Stimulated activated CD4-positive, alpha-beta T cell treated with anti-CD3 and anti-CD28 coated beads, TNF-alpha, amount 100 ng/mL, for 48 hours (primary cell): ENCODE results near the gene AVPR1B.

Experiments
- DNase-seq, 3 donors: peaks; one replicate each; pipeline ENCODE4 v3.0.0-alpha.2; 2020; ENCODE audit warnings: low read depth in 3 of 3

The AVPR1B gene

GRCh38 chr1:206112600-206113301, 4.4 kb downstream of the AVPR1B start:
- no peak for DNase-seq

- DNase-seq, result no peak
Measured at GRCh38 chr1:206111271-206111927, 5.8 kb downstream of the AVPR1B start.

- no peak for DNase-seq
Measured at GRCh38 chr1:206110820-206111219, 6.4 kb downstream of the AVPR1B start.

- DNase-seq, result no peak
Measured at GRCh38 chr1:206110161-206110560, 7.0 kb downstream of the AVPR1B start.

- DNase-seq, result no peak
Measured at GRCh38 chr1:206109718-206110117, 7.5 kb downstream of the AVPR1B start.

GRCh38 chr1:206108635-206109034, 8.6 kb downstream of the AVPR1B start:
- no peak for DNase-seq

- no peak for DNase-seq
Measured at GRCh38 chr1:206107168-206107544, 10.0 kb downstream of the AVPR1B start.

GRCh38 chr1:206106328-206107167, 10.6 kb downstream of the AVPR1B start:
- peak; percentile 55 to 71 (median 68) for DNase-seq

GRCh38 chr1:206105464-206105995, 11.7 kb downstream of the AVPR1B start:
- no peak for DNase-seq

- DNase-seq, result no peak
Measured at GRCh38 chr1:206103979-206104378, 13.2 kb downstream of the AVPR1B start.

- no peak for DNase-seq
Measured at GRCh38 chr1:206102292-206102936, 14.8 kb downstream of the AVPR1B start.

GRCh38 chr1:206101351-206102045, 15.7 kb downstream of the AVPR1B start:
- DNase-seq, result no peak

GRCh38 chr1:206100226-206100815, 16.9 kb downstream of the AVPR1B start:
- no peak for DNase-seq

- DNase-seq, result no peak
Measured at GRCh38 chr1:206098242-206098919, 18.8 kb downstream of the AVPR1B start.

- DNase-seq, result no peak
Measured at GRCh38 chr1:206097381-206097780, 19.8 kb downstream of the AVPR1B start.

GRCh38 chr1:206094024-206094423, 23.2 kb downstream of the AVPR1B start:
- DNase-seq, result no peak

- DNase-seq, result no peak
Measured at GRCh38 chr1:206089341-206089740, 27.8 kb downstream of the AVPR1B start.

- DNase-seq, result no peak
Measured at GRCh38 chr1:206087091-206087490, 30.1 kb downstream of the AVPR1B start.

GRCh38 chr1:206083750-206084149, 33.4 kb downstream of the AVPR1B start:
- DNase-seq, result no peak
